Measurements from ENCODE around the gene SH2D4B.
A peak's percentile ranks its signal among the peaks of the same experiment; 100 is the strongest.

Gene SH2D4B

DNA sequence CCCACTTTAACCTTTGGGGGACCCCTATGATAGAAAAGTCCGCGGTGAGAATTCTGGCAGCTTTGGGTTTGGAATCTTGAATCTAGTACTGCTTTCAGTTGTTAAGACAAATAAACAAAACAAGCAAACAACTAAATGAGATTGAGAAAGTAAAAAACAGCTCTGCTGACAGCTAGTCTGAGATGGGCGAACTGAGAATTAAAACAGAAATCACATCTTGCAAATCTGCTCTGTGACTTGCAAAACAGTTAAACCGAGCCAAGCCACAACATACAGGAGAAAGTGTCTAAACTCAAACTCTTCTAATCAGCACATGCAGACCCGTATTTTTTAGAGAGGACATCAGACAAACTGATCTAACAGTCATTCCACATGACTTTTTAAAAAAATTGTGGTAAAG, 110.4 kb downstream of the SH2D4B start:
- no peak for DNase-seq

- no peak for DNase-seq
Measured at GRCh38 chr10:80649183-80649582, 111.5 kb downstream of the SH2D4B start.

DNA sequence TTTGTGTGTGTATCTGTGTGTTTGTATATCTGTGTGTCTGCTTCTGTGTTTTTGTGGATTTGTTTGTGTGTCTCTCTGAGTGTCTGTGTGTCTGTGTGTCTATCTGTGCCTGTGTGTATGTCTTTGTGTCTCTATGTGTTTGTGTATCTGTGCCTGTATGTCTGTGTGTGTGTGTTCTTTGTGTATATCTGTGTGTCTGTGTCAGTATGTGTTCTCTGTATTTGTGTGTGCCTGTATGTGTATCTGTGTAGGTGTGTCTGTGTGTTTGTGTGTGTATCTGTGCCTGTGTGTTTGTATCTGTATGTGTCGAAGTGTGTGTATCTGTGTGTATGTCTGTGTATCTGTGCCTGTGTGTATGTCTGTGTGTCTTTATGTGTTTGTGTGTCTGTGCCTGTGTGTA, 118.2 kb downstream of the SH2D4B start:
- no peak for DNase-seq

DNA sequence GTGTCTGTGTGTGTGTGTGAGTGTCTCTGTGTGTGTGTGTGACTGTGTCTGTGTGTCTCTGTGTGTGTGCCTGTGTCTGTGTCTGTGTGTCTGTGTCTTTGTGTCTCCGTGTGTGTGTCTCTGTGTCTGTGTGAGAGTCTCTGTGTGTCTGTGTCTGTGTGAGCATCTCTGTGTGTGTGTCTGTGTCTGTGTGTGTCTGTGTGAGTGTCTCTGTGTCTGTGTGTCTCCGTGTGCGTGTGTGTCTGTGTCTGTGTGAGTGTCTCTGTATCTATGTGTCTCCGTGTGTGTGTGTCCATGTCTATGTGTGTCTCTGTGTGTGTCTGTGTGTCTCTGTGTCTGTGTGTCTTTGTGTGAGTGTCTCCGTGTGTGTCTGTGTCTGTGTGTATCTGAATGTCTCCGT, 120.4 kb downstream of the SH2D4B start:
- DNase-seq: no peak

- DNase-seq: no peak
Measured at GRCh38 chr10:80659289-80659688, 121.6 kb downstream of the SH2D4B start.

DNA sequence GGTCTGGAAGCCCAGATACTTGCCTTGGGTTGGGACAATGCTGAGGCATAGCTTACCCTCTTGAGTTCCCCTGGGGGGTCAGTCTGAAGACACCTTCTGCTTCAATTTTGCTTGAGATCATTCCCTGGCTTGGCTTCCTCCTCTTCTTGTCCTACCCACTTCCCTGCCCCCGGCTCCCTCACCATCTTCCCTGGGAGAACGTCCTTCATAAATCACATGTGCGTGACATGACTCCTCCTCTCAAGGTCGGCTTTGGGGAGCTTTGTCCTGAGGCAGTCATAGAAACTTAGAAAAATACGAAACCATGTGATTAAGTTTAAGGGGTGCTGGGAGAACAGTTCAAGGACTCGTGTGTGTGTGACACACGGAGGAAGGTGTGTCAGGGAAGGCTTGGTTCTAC, 122.6 kb downstream of the SH2D4B start:
- no peak for DNase-seq

- DNase-seq: no peak
Measured at GRCh38 chr10:80660736-80661135, 123.0 kb downstream of the SH2D4B start.

DNA sequence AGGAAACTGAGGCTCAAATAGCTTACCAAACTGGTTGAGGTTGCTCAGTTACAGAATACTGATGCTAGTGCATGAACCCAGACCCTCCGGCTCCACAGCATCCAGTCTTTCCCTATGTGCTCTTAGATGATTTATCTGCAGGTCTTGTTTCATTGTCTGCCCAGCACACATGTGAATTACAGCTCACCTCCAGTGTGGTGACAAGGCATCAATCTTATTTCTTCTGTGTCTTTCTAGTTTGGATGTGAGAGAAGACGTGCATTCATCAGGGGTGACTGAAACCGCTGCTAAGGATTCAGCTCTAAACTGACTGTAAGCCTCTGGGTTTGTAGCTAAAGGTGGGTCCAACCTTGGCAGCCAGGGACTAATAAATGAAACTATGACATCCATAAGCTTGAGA, 123.8 kb downstream of the SH2D4B start:
- DNase-seq: no peak

DNA sequence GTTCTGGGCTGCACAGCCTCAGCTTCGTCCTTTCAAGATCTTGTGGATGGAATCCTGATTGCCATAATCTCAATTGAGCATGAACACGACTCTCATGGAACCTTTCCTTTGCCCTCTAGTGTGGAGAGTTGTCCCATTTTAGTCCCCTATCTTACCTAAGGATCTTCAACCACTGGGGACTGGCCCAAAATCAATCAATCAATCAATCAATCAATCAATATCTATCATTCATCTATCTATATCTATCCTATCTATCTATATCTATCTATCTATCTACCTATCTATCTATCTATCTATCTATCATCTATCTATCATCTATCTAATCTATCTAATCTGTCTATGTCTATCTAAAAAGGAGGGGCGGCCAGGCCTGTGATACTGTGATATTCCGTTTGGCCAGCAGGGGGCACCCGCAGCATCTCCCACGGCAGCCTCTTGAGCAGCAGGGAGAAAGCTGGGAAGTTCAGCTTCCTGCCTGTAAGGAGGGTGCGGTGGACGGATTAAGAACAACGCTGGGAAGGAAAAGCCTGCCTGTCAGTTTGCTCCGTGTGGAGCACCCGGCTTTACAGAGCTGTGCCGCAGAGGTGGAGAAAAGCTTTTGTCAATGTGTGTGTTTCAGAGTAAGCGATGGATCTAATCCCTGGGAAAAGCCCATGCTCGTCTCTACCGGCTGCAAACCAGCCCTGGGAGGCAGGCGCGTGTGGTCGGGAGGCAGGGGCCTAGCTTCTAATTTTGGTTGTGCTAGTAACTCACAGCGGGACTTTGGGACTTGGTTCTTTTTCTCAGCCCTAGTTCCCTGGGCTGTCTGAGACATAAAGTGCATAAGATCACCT, 124.9 kb downstream of the SH2D4B start:
- peak; percentile 57 for DNase-seq

DNA sequence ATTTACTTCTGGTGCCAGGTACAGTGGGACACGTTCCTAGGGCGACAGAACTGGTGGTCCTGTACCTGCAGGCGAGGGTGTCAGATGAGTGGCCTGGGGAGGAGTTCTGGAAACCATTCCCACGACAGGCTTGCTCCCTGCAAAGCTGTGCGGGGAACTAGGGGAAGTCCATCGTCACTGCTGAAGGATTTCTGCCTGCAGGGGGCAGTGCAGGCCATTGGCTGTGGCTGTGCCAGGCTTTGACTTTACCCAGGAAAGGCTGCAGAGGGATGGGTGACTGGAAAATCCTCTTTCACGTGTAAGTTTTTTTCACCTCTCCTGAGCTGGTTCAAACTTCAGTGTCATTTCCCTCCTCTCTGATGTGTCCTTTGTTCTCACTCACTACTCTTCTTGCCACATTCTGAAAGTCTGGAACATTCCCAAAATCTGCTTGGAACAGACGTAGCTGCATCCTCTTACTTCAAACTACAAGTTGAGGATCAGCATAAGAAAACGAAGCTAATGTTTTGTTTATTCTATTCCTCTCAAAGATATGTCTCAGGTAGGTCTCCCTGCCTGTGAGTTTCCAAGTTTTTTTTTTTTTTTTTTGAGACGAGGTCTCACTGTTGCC, 126.5 kb downstream of the SH2D4B start:
- peak; percentile 33 for DNase-seq

GRCh38 chr10:80669485-80669884, 131.8 kb downstream of the SH2D4B start:
- DNase-seq: no peak

DNA sequence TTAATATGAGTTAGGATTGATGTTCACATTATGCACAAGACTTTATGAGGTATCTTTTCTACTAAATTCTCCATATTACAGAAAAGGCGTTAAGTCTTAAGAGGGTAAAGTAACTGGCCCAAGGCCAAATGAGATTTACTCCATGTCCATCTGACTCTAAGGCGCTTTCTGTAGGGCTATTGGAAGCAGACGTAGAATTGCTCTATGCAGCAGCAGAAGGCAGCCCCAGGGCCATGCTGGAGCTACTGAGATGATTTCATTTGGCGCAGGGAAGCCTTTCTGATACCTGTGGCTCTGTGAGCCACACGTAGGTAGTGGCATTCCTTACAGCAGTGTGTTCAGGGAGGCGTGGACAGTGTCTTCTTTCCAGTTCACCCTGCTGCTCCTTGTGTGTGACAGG, 133.1 kb downstream of the SH2D4B start:
- no peak for DNase-seq

- DNase-seq: no peak
Measured at GRCh38 chr10:80671847-80672246, 134.1 kb downstream of the SH2D4B start.

GRCh38 chr10:80672613-80673012, 134.9 kb downstream of the SH2D4B start:
- no peak for DNase-seq

GRCh38 chr10:80674809-80675208, 137.1 kb downstream of the SH2D4B start:
- DNase-seq: no peak

DNA sequence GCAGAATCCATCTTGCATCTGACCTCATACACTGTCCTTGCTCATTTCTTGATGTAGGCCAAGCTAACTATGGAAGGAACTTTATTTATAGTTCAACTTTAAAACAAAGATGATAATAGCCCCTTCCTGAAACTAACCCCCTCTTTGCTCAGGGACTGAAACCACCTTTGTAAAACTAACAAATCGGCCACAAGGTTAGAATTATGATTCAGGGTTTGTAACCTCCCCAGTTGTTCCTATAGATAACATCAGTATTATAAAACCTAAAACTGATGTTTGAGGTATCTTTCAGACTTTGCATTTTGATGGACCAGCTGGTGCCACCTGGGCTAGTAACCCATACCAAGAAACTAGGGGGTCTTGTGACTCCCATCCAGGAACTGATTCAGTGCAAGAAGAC, 143.4 kb downstream of the SH2D4B start:
- no peak for DNase-seq

DNA sequence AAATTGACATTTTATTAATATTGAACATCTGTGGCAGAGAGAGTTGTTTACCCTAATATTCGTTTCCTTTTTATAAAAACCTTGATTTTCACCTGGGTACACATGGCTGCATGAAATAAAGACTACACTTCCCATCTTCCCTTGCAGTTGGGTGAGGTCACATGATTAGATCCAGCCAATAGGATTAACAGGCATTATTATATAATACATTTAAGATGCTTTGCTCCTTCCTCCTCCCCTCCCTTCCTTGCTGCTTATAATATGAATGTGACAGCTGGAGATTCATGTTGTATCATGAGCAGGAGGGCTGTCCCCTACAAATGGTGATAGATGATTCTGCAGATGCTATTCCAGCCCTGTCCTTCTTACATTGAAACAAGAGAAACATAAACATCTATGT, 146.6 kb downstream of the SH2D4B start:
- DNase-seq: no peak

DNA sequence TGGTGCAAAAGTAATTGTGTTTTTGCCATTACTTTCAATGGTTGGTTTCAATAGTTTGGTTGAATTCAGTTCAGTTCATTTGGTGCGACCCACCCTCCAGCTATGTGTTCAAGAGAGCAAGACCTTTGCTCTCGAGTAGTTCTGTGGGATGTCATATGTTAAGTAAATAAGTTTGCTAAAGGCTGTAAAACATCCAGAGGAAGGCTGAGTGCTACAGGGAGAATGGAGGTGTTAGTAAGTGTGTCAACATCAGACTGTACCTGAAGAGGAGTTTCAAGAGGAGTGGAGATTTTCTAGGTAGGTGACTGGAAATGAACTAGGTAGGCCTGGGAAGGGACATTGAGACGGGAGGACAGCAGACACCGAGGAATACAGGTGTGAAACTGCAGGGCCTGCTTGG, 147.7 kb downstream of the SH2D4B start:
- no peak for DNase-seq

GRCh38 chr10:80686734-80687475, 149.2 kb downstream of the SH2D4B start:
- no peak for DNase-seq

DNA sequence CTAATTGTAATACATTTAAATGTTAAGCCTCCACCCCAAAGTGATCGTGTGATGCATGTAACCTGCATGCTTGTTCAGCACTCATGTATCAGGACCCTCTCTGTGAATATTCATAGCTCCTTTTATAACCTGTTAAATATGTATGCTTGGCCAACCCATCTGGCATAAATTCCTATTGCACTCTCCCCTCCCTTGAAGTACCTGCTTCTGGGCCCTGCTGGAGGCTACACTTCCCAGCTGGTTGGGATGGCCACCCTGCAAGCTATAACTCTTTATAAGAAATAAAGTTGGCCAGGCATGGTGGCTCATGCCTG, 149.7 kb downstream of the SH2D4B start:
- no peak for DNase-seq

DNA sequence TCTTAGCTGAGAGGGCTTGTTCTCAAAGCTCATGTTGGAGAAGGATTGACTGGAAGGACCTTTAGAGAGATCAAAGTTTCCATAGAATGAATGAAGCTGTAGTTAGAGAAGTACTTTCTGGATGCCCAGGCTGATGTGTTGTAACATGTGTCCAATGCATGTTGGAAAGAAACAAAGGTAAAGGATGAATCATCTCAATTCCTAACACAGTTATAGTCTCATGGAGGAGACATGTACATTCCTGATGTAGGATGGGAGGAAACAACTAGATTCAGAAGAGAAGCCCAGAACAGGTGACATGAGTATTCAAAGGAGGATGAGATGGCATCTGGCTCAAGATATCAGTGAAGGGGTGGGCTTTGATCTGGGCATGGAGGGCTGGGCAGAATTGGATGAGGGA, 152.7 kb downstream of the SH2D4B start:
- no peak for DNase-seq

DNA sequence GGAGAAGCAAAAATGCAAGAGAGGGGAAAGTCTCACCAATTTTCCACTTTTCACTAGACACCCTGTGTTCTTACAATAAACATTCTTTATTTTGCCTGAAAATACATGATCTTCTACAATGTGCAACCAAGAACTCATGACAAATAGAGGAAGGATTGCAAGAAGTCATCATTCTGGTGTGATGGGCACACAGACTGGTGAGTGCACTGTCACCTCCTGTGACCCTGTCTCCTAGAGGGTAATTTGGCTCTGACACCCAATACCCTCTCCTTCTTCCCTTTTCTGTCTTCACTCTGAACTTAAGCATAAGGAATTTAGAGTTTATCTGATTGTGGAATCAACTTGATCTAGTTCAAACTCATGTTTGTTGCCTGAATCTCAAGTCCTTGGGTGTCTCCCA, 153.7 kb downstream of the SH2D4B start:
- no peak for DNase-seq

- DNase-seq: no peak
Measured at GRCh38 chr10:80693565-80693964, 155.9 kb downstream of the SH2D4B start.

DNA sequence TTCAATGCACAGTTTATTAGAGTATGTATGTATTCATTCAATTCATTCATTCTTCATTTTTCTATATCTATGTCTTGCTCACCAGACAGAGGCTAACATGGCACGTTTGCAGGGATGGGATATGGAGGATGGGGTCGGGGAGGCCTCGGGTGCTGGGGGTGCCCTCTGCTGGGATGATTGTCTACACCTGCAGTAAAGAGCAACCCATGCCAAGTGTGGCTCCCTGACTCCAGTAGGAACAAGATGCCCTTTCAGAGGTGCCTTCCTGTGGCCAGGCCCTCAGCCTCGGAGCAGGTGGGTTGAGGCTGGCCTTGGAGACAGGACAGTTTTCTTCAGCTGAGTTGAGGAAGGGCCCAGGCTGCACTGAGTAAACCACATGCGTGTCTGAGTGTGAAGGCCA, 157.2 kb downstream of the SH2D4B start:
- no peak for DNase-seq

Data from NCI-H146 (cell line).